ENCODE results near the gene SLC8A1.

Gene SLC8A1

GRCh38 chr2:40384233-40384632, 67.7 kb downstream of the SLC8A1 start:
- no peak for DNase-seq (ENCODE audit: low spot score)

- no peak for DNase-seq (ENCODE audit: low spot score)
These were observed 71.2 kb downstream of the SLC8A1 start for GRCh38 chr2:40380721-40381120.

GRCh38 chr2:40380041-40380440, 71.8 kb downstream of the SLC8A1 start:
- no peak for DNase-seq (ENCODE audit: low spot score)

- no peak for DNase-seq (ENCODE audit: low spot score)
These were observed 77.2 kb downstream of the SLC8A1 start for GRCh38 chr2:40374543-40375240.

GRCh38 chr2:40373111-40373510, 78.8 kb downstream of the SLC8A1 start:
- DNase-seq (ENCODE audit: low spot score), result no peak

- DNase-seq (ENCODE audit: low spot score), result no peak
These were observed 79.5 kb downstream of the SLC8A1 start for GRCh38 chr2:40372283-40372985.

GRCh38 chr2:40371525-40372282, 80.2 kb downstream of the SLC8A1 start:
- DNase-seq (ENCODE audit: low spot score), result no peak

- DNase-seq (ENCODE audit: low spot score), result no peak
These were observed 81.9 kb downstream of the SLC8A1 start for GRCh38 chr2:40370007-40370395.

- no peak for DNase-seq (ENCODE audit: low spot score)
These were observed 82.5 kb downstream of the SLC8A1 start for GRCh38 chr2:40369267-40370006.

GRCh38 chr2:40367652-40368051, 84.2 kb downstream of the SLC8A1 start:
- DNase-seq (ENCODE audit: low spot score), result no peak

GRCh38 chr2:40367032-40367431, 84.9 kb downstream of the SLC8A1 start:
- no peak for DNase-seq (ENCODE audit: low spot score)

- DNase-seq (ENCODE audit: low spot score), result no peak
These were observed 87.6 kb downstream of the SLC8A1 start for GRCh38 chr2:40364151-40364874.

- DNase-seq (ENCODE audit: low spot score), result no peak
These were observed 88.3 kb downstream of the SLC8A1 start for GRCh38 chr2:40363631-40364030.

GRCh38 chr2:40363231-40363630, 88.7 kb downstream of the SLC8A1 start:
- DNase-seq (ENCODE audit: low spot score), result no peak

GRCh38 chr2:40361478-40361877, 90.4 kb downstream of the SLC8A1 start:
- no peak for DNase-seq (ENCODE audit: low spot score)

- no peak for DNase-seq (ENCODE audit: low spot score)
These were observed 91.2 kb downstream of the SLC8A1 start for GRCh38 chr2:40360652-40361051.

GRCh38 chr2:40359811-40360210, 92.1 kb downstream of the SLC8A1 start:
- DNase-seq (ENCODE audit: low spot score), result no peak

- no peak for DNase-seq (ENCODE audit: low spot score)
These were observed 93.1 kb downstream of the SLC8A1 start for GRCh38 chr2:40358783-40359182.

GRCh38 chr2:40357667-40358066, 94.2 kb downstream of the SLC8A1 start:
- no peak for DNase-seq (ENCODE audit: low spot score)

GRCh38 chr2:40355451-40355850, 96.4 kb downstream of the SLC8A1 start:
- no peak for DNase-seq (ENCODE audit: low spot score)

- DNase-seq (ENCODE audit: low spot score), result no peak
These were observed 98.7 kb downstream of the SLC8A1 start for GRCh38 chr2:40353231-40353630.

GRCh38 chr2:40352703-40353099, 99.2 kb downstream of the SLC8A1 start:
- DNase-seq (ENCODE audit: low spot score), result no peak

Measured in hematopoietic multipotent progenitor cell treated with erythropoietin and hydrocortisone succinate and interleukin-3 and kit ligand, for 15 days (in vitro differentiated cells).